ENCODE results near the gene ACRV1. TPM values are rescaled to one million over a fixed set of nuclear protein-coding genes. Genes with fewer than 3 reads are reported as not detected.

ACRV1 gene
- total RNA-seq, 4 donors from 2014 or later = not detected

- intact Hi-C loops (cut with DNase I; ENCODE audit: low total_unique reads) = no loop called here
- DNase-seq (ENCODE audit: low spot score in 2 of 2) = no peak
- WGBS, 2 donors = 81 to 82% methylated on average over 6 of the region's 6 CpGs
- TF ChIP-seq CTCF (IDR thresholded peaks at IDR 0.05) = no peak
- TF ChIP-seq POLR2A (IDR thresholded peaks at IDR 0.05) = no peak
- H3K4me3 ChIP-seq (ENCODE audit: low read depth, poor library complexity, severe bottlenecking) = no peak overlapping the region
Measured at GRCh38 chr11:125701018-125701610, 20.5 kb upstream of the ACRV1 start.

- WGBS, 2 donors = 80 to 82% methylated on average over 2 of the region's 2 CpGs
- intact Hi-C loops (cut with DNase I; ENCODE audit: low total_unique reads) = no loop called here
- no peak overlapping the region for H3K4me3 ChIP-seq (ENCODE audit: low read depth, poor library complexity, severe bottlenecking)
- TF ChIP-seq CTCF (IDR thresholded peaks at IDR 0.05) (no peak), POLR2A (IDR thresholded peaks at IDR 0.05) (no peak)
- DNase-seq (ENCODE audit: low spot score in 2 of 2) = no peak
Measured at GRCh38 chr11:125694951-125695350, 14.3 kb upstream of the ACRV1 start.

- WGBS, 2 donors = 76 to 80% methylated on average over 5 of the region's 5 CpGs
- no peak overlapping the region for H3K4me3 ChIP-seq (ENCODE audit: low read depth, poor library complexity, severe bottlenecking)
- intact Hi-C loops (cut with DNase I; ENCODE audit: low total_unique reads) = no loop called here
- TF ChIP-seq CTCF (IDR thresholded peaks at IDR 0.05) (no peak), POLR2A (IDR thresholded peaks at IDR 0.05) (no peak)
- peak in 1 of 2 donors; percentile 58 for DNase-seq (ENCODE audit: low spot score in 2 of 2)
Measured at GRCh38 chr11:125692887-125693286, 12.2 kb upstream of the ACRV1 start.

GRCh38 chr11:125690006-125690405 is 9.4 kb upstream of the ACRV1 start:
- WGBS, 2 donors = 95 to 100% methylated on average over 2 of the region's 2 CpGs
- intact Hi-C loops (cut with DNase I; ENCODE audit: low total_unique reads) = no loop called here
- TF ChIP-seq POLR2A (IDR thresholded peaks at IDR 0.05) = no peak
- no peak for TF ChIP-seq CTCF (IDR thresholded peaks at IDR 0.05)
- no peak overlapping the region for H3K4me3 ChIP-seq (ENCODE audit: low read depth, poor library complexity, severe bottlenecking)
- DNase-seq (ENCODE audit: low spot score in 2 of 2) = no peak

- peak in 1 of 2 donors; percentile 58 for DNase-seq (ENCODE audit: low spot score in 2 of 2)
- 74 to 75% methylated on average over 6 of the region's 6 CpGs for WGBS, 2 donors
- no peak for TF ChIP-seq CTCF (IDR thresholded peaks at IDR 0.05)
- TF ChIP-seq POLR2A (IDR thresholded peaks at IDR 0.05) = no peak
- no peak overlapping the region for H3K4me3 ChIP-seq (ENCODE audit: low read depth, poor library complexity, severe bottlenecking)
- intact Hi-C loops (cut with DNase I; ENCODE audit: low total_unique reads) = no loop called here
Measured at GRCh38 chr11:125689274-125689859, 8.7 kb upstream of the ACRV1 start.

GRCh38 chr11:125688632-125689031 is 8.0 kb upstream of the ACRV1 start:
- intact Hi-C loops (cut with DNase I; ENCODE audit: low total_unique reads) = no loop called here
- DNase-seq (ENCODE audit: low spot score in 2 of 2) = peak in 1 of 2 donors; percentile 23
- 89 to 92% methylated on average over 3 of the region's 3 CpGs for WGBS, 2 donors
- TF ChIP-seq POLR2A (IDR thresholded peaks at IDR 0.05) (no peak), CTCF (IDR thresholded peaks at IDR 0.05) (no peak)
- H3K4me3 ChIP-seq (ENCODE audit: low read depth, poor library complexity, severe bottlenecking) = no peak overlapping the region
